DMS 273 (cell line): Measurements from ENCODE around the gene OBI1.

ENCODE experiments used
- DNase-seq: peaks from one replicate; lab custom pipeline; 2025; ENCODE audit not compliant: unreplicated experiment; lab: John Stamatoyannopoulos, UW

OBI1 gene

GRCh38 chr13:78592584-78592983 is 66.4 kb downstream of the OBI1 start:
- DNase-seq, result peak; percentile 64

- DNase-seq, result peak; percentile 29
Observed at GRCh38 chr13:78589206-78589605, 69.7 kb downstream of the OBI1 start.

- no peak for DNase-seq
Observed at GRCh38 chr13:78587395-78587794, 71.6 kb downstream of the OBI1 start.

GRCh38 chr13:78586706-78587105 is 72.2 kb downstream of the OBI1 start:
- peak; percentile 12 for DNase-seq

GRCh38 chr13:78576261-78576660 is 82.7 kb downstream of the OBI1 start:
- no peak for DNase-seq

- DNase-seq, result no peak
Observed at GRCh38 chr13:78572459-78572858, 86.5 kb downstream of the OBI1 start.

GRCh38 chr13:78569029-78569428 is 89.9 kb downstream of the OBI1 start:
- no peak for DNase-seq

- no peak for DNase-seq
Observed at GRCh38 chr13:78566631-78567030, 92.3 kb downstream of the OBI1 start.
